Natural killer cell (primary cell): Measurements from ENCODE around the gene LGR5. TPM values are rescaled to one million over a fixed set of nuclear protein-coding genes. Genes with fewer than 3 reads are reported as not detected.
A peak's percentile ranks its signal among the peaks of the same experiment; 100 is the strongest.

Source experiments
- ATAC-seq, 3 donors: fragments of 150-1000 bp in 2 of 3; fragments of 200-7000 bp in 1 of 3; cut with Tn5 transposase; 1 replicate in 1 of 3; 2 replicates in 2 of 3; pipeline ENCODE4 v1.10.0; 2021; ENCODE audit warnings: mild to moderate bottlenecking in 2 of 3, moderate library complexity in 2 of 3
- DNase-seq, 2 donors: peaks; one replicate each; pipeline versions ENCODE4 v3.0.0 to v3.0.0-alpha.2; 2013 to 2021; ENCODE audit warnings: mixed read lengths in 1 of 2
- H3K27ac ChIP-seq: one replicate; pipeline ENCODE4 v1.5.1; 2013; ENCODE audit warnings: mild to moderate bottlenecking, low read length
- H3K27me3 ChIP-seq: one replicate; pipeline ENCODE4 v1.6.1; 2013; ENCODE audit warnings: low read length; ENCODE audit not compliant: control insufficient read depth, insufficient read depth
- H3K36me3 ChIP-seq: one replicate; pipeline ENCODE4 v1.6.1; 2013; ENCODE audit warnings: low read length; ENCODE audit not compliant: control insufficient read depth, insufficient read depth
- H3K4me1 ChIP-seq: one replicate; pipeline ENCODE4 v1.6.1; 2013; ENCODE audit warnings: low read length; ENCODE audit not compliant: control insufficient read depth, insufficient read depth
- H3K4me3 ChIP-seq: one replicate; pipeline ENCODE4 v1.5.1; 2013; ENCODE audit warnings: low read length
- H3K9me3 ChIP-seq: one replicate; pipeline ENCODE4 v1.6.1; 2013; ENCODE audit warnings: low read length; ENCODE audit not compliant: control insufficient read depth, insufficient read depth
- H3K27ac Mint-ChIP-seq, 2 donors: one replicate each; pipeline ENCODE4 v1.8.0; 2022; ENCODE audit warnings: mild to moderate bottlenecking in 2 of 2, mixed read lengths in 2 of 2, moderate library complexity in 1 of 2
- H3K27me3 Mint-ChIP-seq, 2 donors: one replicate each; pipeline ENCODE4 v1.8.0; 2022; ENCODE audit warnings: low read depth in 2 of 2, mixed read lengths in 2 of 2
- H3K36me3 Mint-ChIP-seq: one replicate; pipeline ENCODE4 v1.8.0; 2022; ENCODE audit warnings: mixed read lengths
- H3K4me1 Mint-ChIP-seq, 2 donors: one replicate each; pipeline ENCODE4 v1.8.0; 2022; ENCODE audit warnings: mixed read lengths in 2 of 2
- H3K4me3 Mint-ChIP-seq: one replicate; pipeline ENCODE4 v1.8.0; 2022; ENCODE audit warnings: mild to moderate bottlenecking, moderate library complexity, mixed read lengths
- H3K9me3 Mint-ChIP-seq, 2 donors: one replicate each; pipeline ENCODE4 v1.8.0; 2022; ENCODE audit warnings: mixed read lengths in 2 of 2
- WGBS: methylation state at CpG from one replicate; pipeline ENCODE4 v1.1.7; 2013; ENCODE audit warnings: missing lambda C conversion rate; ENCODE audit not compliant: insufficient coverage; 5-methylcytosine and 5-hydroxymethylcytosine counted together
- intact Hi-C: fragments of 100-400 bp; cut with micrococcal nuclease; formaldehyde crosslinking; loops from one replicate; pipeline ENCODE4 v1.14.2; 2022
- total RNA-seq, 4 donors: library from RNA; stranded (reverse); fragments of 120-200 nt in 1 of 4; gene quantifications; one replicate each; pipeline versions ENCODE4 v1.2.3 to v1.2.4, GENCODE V29; 2013 to 2022
- TF ChIP-seq, protein P1 (sequence below): fragments of 200-600 bp; IDR thresholded peaks from one replicate; pipeline ENCODE4 v1.8.0; 2022; ENCODE audit warnings: antibody characterized with exemption

The LGR5 gene
- total RNA-seq, 3 donors from 2014 or later (not counting 1 experiment from before 2014, with no cell fraction given) = not detected

DNA sequence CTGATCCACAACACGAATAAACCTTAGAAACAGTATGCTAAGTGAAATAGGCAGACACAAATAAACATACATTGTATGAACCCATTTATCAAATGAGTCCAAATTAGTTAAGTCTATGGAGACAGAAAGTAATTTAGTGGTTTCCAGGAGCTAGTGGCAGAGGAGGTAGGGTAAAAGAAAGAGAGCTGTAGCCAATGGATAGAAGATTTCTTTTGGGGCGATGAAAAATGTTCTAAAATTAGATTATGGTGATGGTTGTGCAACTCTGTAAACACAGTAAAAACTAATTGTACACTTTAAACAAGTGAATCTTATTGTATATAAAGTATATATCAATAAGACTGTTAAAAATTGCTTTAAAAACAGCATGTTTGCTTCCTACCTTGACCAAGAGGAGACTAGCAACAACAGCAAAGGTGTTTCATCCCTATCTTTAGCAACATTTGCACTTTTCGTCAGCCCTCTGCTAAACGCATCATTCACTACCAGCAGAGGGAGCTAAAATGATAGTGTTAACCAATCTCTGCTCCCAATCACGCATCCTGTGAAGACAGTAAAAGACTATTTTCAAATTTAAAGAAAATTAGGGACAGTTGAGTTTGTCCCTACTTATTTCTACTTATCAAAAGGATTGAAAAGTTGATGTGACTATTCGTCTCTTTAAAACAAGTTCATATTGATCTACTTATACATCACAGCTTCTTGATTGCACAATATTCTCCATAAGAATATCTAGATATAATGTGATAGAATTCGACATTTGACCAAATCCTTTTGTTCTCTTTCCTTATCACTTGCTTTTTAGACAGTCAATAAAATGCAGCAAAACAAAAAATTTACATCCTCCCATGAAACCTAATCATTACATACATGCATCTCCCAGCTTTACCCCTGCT lies 24.0 kb upstream of the LGR5 start:
- Mint-ChIP-seq H3K4me1 (no peaks in the 10 kb centered on the region), H3K27ac (no peak overlapping the region), H3K4me3 (no peak overlapping the region), H3K9me3 (peaks cover 0 to 2% of the 10 kb centered on the region in 2 donors), H3K36me3 (peaks cover 6% of the 10 kb centered on the region), H3K27me3 (peaks cover 0 to 8% of the 10 kb centered on the region in 2 donors)
- peaks cover 1% of the 10 kb centered on the region for H3K9me3 ChIP-seq
- H3K36me3 ChIP-seq = no peaks in the 10 kb centered on the region
- no peak overlapping the region for H3K27ac ChIP-seq
- ATAC-seq = peak in 2 of 3 donors; percentile 34 to 57
- no peaks in the 10 kb centered on the region for H3K27me3 ChIP-seq
- TF ChIP-seq, protein P1, sequence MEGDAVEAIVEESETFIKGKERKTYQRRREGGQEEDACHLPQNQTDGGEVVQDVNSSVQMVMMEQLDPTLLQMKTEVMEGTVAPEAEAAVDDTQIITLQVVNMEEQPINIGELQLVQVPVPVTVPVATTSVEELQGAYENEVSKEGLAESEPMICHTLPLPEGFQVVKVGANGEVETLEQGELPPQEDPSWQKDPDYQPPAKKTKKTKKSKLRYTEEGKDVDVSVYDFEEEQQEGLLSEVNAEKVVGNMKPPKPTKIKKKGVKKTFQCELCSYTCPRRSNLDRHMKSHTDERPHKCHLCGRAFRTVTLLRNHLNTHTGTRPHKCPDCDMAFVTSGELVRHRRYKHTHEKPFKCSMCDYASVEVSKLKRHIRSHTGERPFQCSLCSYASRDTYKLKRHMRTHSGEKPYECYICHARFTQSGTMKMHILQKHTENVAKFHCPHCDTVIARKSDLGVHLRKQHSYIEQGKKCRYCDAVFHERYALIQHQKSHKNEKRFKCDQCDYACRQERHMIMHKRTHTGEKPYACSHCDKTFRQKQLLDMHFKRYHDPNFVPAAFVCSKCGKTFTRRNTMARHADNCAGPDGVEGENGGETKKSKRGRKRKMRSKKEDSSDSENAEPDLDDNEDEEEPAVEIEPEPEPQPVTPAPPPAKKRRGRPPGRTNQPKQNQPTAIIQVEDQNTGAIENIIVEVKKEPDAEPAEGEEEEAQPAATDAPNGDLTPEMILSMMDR = peak; percentile 40
- 28% methylated on average over 4 of the region's 7 CpGs for WGBS
- H3K4me1 ChIP-seq = no peaks in the 10 kb centered on the region
- peak in 1 of 2 donors; percentile 73 for DNase-seq
- intact Hi-C loops = loop anchor here (1.0 kb wide), 1 partner anchor 332 kb away; no protein-coding TSS in a partner anchor
- H3K4me3 ChIP-seq = no peak overlapping the region

DNA sequence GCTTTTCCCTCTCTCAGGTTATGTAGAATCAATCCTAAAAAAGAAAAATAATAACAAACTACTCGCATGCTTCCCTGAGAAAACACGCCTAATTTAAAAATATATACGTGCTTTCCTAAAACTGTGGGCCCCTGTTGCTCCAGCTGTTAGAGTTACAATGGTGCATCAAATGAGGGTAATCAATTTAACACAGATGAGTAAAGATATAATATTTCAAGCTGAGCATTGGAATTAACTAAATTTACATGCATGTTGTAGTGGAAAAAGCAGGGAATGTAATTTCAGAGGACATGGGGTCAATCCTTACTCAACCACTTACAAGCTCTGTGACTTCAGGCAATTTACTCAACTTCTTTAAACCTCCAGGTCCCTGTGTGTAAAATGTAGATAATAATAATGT lies 22.4 kb upstream of the LGR5 start:
- no peaks in the 10 kb centered on the region for H3K36me3 ChIP-seq
- H3K36me3 Mint-ChIP-seq = no peaks in the 10 kb centered on the region
- no peaks in the 10 kb centered on the region for H3K4me1 Mint-ChIP-seq
- H3K27me3 ChIP-seq = no peaks in the 10 kb centered on the region
- no peak for DNase-seq
- no peaks in the 10 kb centered on the region for H3K4me1 ChIP-seq
- peaks cover 7% of the 10 kb centered on the region for H3K9me3 ChIP-seq
- no peak overlapping the region for H3K4me3 Mint-ChIP-seq
- TF ChIP-seq, protein P1 = no peak
- H3K27ac Mint-ChIP-seq = no peak overlapping the region
- H3K4me3 ChIP-seq = no peak overlapping the region
- H3K27me3 Mint-ChIP-seq = no peaks in the 10 kb centered on the region
- WGBS = 100% methylated on average over 2 of the region's 3 CpGs
- intact Hi-C loops = no loop called here
- H3K27ac ChIP-seq = no peak overlapping the region
- H3K9me3 Mint-ChIP-seq = no peaks in the 10 kb centered on the region
- ATAC-seq = no peak

DNA sequence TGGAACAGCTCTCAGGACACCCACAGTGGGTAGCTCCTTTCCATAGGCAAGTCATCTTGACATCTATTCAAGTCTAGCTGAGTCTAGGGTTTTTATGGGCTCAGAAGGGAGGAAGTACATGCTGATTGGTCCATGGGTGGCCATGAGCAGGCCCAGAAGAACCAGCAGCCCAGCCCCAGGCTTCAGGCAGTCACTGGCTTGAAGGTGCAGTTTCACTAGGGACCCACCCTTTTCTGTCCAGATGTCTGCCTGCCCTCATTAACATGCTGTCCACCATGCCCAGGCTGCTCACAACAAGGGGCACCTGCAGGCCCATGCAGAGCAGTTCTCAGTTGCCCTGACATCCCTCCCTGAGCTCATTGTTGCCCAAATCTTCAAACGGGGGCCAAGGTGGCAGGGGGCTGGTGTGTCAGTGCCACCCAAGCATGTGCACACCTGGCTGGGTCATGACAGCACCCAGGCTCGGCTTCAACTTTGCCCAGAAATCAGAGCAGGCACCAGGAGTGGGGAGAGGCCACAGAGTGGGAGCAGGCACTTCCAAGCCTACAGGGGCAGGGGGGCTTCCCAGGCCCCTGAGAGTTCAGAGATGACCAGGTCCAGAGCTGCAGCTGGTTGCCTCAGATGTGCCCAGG lies 18.7 kb upstream of the LGR5 start:
- Histone ChIP-seq H3K27ac (no peak overlapping the region), H3K27me3 (no peaks in the 10 kb centered on the region), H3K36me3 (no peaks in the 10 kb centered on the region), H3K4me3 (no peak overlapping the region), H3K9me3 (peaks cover 7% of the 10 kb centered on the region), H3K4me1 (no peaks in the 10 kb centered on the region)
- WGBS = 72% methylated on average over 2 of the region's 2 CpGs
- Mint-ChIP-seq H3K4me3 (no peak overlapping the region), H3K4me1 (no peaks in the 10 kb centered on the region), H3K27ac (no peak overlapping the region), H3K36me3 (no peaks in the 10 kb centered on the region), H3K9me3 (no peaks in the 10 kb centered on the region), H3K27me3 (peaks cover 6 to 8% of the 10 kb centered on the region in 2 donors)
- no peak for ATAC-seq
- no peak for DNase-seq
- TF ChIP-seq, protein P1 = no peak
- intact Hi-C loops = no loop called here
